H9 (cell line): Measurements from ENCODE around the gene MYH11. TPM values are rescaled to one million over a fixed set of nuclear protein-coding genes. Genes with fewer than 3 reads are reported as not detected.

Experiments
- DNase-seq: peaks from one replicate; pipeline ENCODE4 v3.0.0-alpha.2; 2017
- H2AFZ ChIP-seq: one replicate; pipeline ENCODE4 v1.6.1; 2013; ENCODE audit warnings: mild to moderate bottlenecking, low read length, control low read depth, moderate library complexity
- H2AK5ac ChIP-seq: 2 replicates; pipeline ENCODE4 v1.6.1; 2013; ENCODE audit warnings: low read length, control low read depth, mixed read lengths; ENCODE audit not compliant: insufficient read length
- H2BK120ac ChIP-seq: one replicate; pipeline ENCODE4 v1.6.1; 2013; ENCODE audit warnings: low read depth, mild to moderate bottlenecking, low read length, control low read depth, inconsistent platforms; ENCODE audit not compliant: poor library complexity, severe bottlenecking
- H2BK12ac ChIP-seq: 2 replicates; pipeline ENCODE4 v1.6.1; 2013; ENCODE audit warnings: low read length, control low read depth, mixed read lengths, low read depth; ENCODE audit not compliant: insufficient read length
- H2BK15ac ChIP-seq: 2 replicates; pipeline ENCODE4 v1.6.1; 2013; ENCODE audit warnings: low read depth, low read length, control low read depth
- H2BK20ac ChIP-seq: one replicate; pipeline ENCODE4 v1.6.1; 2013; ENCODE audit warnings: low read depth, mild to moderate bottlenecking, low read length, control low read depth, inconsistent platforms; ENCODE audit not compliant: poor library complexity, severe bottlenecking
- H2BK5ac ChIP-seq: 2 replicates; pipeline ENCODE4 v1.6.1; 2013; ENCODE audit warnings: low read length, control low read depth, mixed read lengths; ENCODE audit not compliant: insufficient read length
- H3K14ac ChIP-seq: 2 replicates; pipeline ENCODE4 v1.6.1; 2013; ENCODE audit warnings: low read length, control low read depth; ENCODE audit not compliant: insufficient read depth
- H3K18ac ChIP-seq: 2 replicates; pipeline ENCODE4 v1.6.1; 2013; ENCODE audit warnings: low read depth, mild to moderate bottlenecking, mixed read lengths, low read length, control low read depth; ENCODE audit not compliant: insufficient read length
- H3K23ac ChIP-seq: 2 replicates; pipeline ENCODE4 v1.6.1; 2013; ENCODE audit warnings: low read length, control low read depth, mixed read lengths, low read depth; ENCODE audit not compliant: insufficient read length
- H3K23me2 ChIP-seq: 2 replicates; pipeline ENCODE4 v1.6.1; 2013; ENCODE audit warnings: low read depth, mild to moderate bottlenecking, mixed read lengths, low read length, control low read depth; ENCODE audit not compliant: insufficient read length, poor library complexity, severe bottlenecking
- H3K27ac ChIP-seq: 2 replicates; pipeline ENCODE4 v1.5.1; 2013; ENCODE audit warnings: low read length, control low read depth, mixed read lengths, low read depth; ENCODE audit not compliant: insufficient read length
- H3K27me3 ChIP-seq: 2 replicates; pipeline ENCODE4 v1.6.1; 2013; ENCODE audit warnings: low read length, control low read depth, inconsistent platforms; ENCODE audit not compliant: insufficient read depth
- H3K4ac ChIP-seq: 2 replicates; pipeline ENCODE4 v1.6.1; 2013; ENCODE audit warnings: low read depth, mild to moderate bottlenecking, control low read depth, inconsistent platforms, low read length, moderate library complexity
- H3K4me1 ChIP-seq: 2 replicates; pipeline ENCODE4 v1.6.1; 2013; ENCODE audit warnings: low read length, control low read depth, inconsistent platforms; ENCODE audit not compliant: insufficient read depth
- H3K4me2 ChIP-seq: 2 replicates; pipeline ENCODE4 v1.6.1; 2013; ENCODE audit warnings: low read length, control low read depth, mixed read lengths; ENCODE audit not compliant: insufficient read length, insufficient read depth
- H3K56ac ChIP-seq: 2 replicates; pipeline ENCODE4 v1.6.1; 2013; ENCODE audit warnings: low read depth, mild to moderate bottlenecking, mixed read lengths, low read length, control low read depth; ENCODE audit not compliant: insufficient read length
- H3K79me1 ChIP-seq: 2 replicates; pipeline ENCODE4 v1.6.1; 2013; ENCODE audit warnings: low read depth, mild to moderate bottlenecking, moderate library complexity, low read length, control low read depth, inconsistent platforms; ENCODE audit not compliant: insufficient read depth, poor library complexity, severe bottlenecking
- H3K79me2 ChIP-seq: 2 replicates; pipeline ENCODE4 v1.6.1; 2013; ENCODE audit warnings: low read length, control low read depth, inconsistent platforms; ENCODE audit not compliant: insufficient read depth
- H3K9ac ChIP-seq: 2 replicates; pipeline ENCODE4 v1.6.1; 2013; ENCODE audit warnings: low read length, control low read depth, mixed read lengths; ENCODE audit not compliant: insufficient read length; ENCODE audit errors: extremely low read depth
- H3K9me3 ChIP-seq: one replicate; pipeline ENCODE4 v1.6.1; 2013; ENCODE audit warnings: low read depth, low read length, inconsistent platforms; ENCODE audit not compliant: control insufficient read depth
- H3T11ph ChIP-seq: one replicate; pipeline ENCODE4 v1.6.1; 2013; ENCODE audit warnings: mild to moderate bottlenecking, low read length, control low read depth, inconsistent platforms
- H4K20me1 ChIP-seq: one replicate; pipeline ENCODE4 v1.6.1; 2013; ENCODE audit not compliant: control insufficient read depth, insufficient read length, insufficient read depth
- H4K5ac ChIP-seq: 2 replicates; pipeline ENCODE4 v1.6.1; 2013; ENCODE audit warnings: low read depth, mild to moderate bottlenecking, mixed read lengths, low read length, control low read depth; ENCODE audit not compliant: insufficient read length
- H4K8ac ChIP-seq: replicated peaks from 2 replicates; pipeline ENCODE4 v1.6.1; 2013; ENCODE audit warnings: low read length, control low read depth, mixed read lengths, low read depth; ENCODE audit not compliant: insufficient read length
- H4K91ac ChIP-seq: 2 replicates; pipeline ENCODE4 v1.6.1; 2013; ENCODE audit warnings: low read depth, mild to moderate bottlenecking, moderate library complexity, mixed read lengths, low read length, control low read depth; ENCODE audit not compliant: insufficient read length
- H3K27ac Mint-ChIP-seq, 3 experiments: 2 replicates in 2 of 3; 3 replicates in 1 of 3; pipeline ENCODE4 v1.8.0; 2020 to 2021; ENCODE audit warnings: mixed read lengths in 3 of 3, mild to moderate bottlenecking in 1 of 3, moderate library complexity in 1 of 3
- H3K27me3 Mint-ChIP-seq: 2 replicates; pipeline ENCODE4 v1.8.0; 2021; ENCODE audit warnings: low read depth, mild to moderate bottlenecking, moderate library complexity, mixed read lengths
- H3K36me3 Mint-ChIP-seq, 3 experiments: 2 replicates in 2 of 3; 3 replicates in 1 of 3; pipeline ENCODE4 v1.8.0; 2020 to 2021; ENCODE audit warnings: low read depth in 3 of 3, mixed read lengths in 3 of 3; ENCODE audit not compliant: insufficient read depth in 1 of 3
- H3K4me1 Mint-ChIP-seq, 2 experiments: 2 replicates each; pipeline ENCODE4 v1.8.0; 2020; ENCODE audit warnings: mixed read lengths in 2 of 2
- H3K4me3 Mint-ChIP-seq, 2 experiments: 2 replicates in 1 of 2; 3 replicates in 1 of 2; pipeline ENCODE4 v1.8.0; 2020 to 2021; ENCODE audit warnings: mild to moderate bottlenecking in 2 of 2, mixed read lengths in 2 of 2, moderate library complexity in 1 of 2
- H3K9me3 Mint-ChIP-seq, 2 experiments: 2 replicates in 1 of 2; 3 replicates in 1 of 2; pipeline ENCODE4 v1.8.0; 2020; ENCODE audit warnings: mild to moderate bottlenecking in 2 of 2, mixed read lengths in 2 of 2, moderate library complexity in 1 of 2
- CTCF ChIP-seq: fragments of 200-600 bp; sonication (generic); conservative IDR thresholded peaks from 3 replicates; pipeline ENCODE4 v1.8.0; 2021; ENCODE audit warnings: antibody characterized with exemption, mild to moderate bottlenecking
- WGBS: extraction: QIAGEN DNeasy Blood & Tissue Kit; methylation state at CpG from one replicate; pipeline ENCODE4 v1.1.7; 2013; ENCODE audit warnings: missing lambda C conversion rate, low lambda C conversion rate, mixed read lengths; ENCODE audit not compliant: insufficient read length; ENCODE audit errors: extremely low coverage; 5-methylcytosine and 5-hydroxymethylcytosine counted together
- total RNA-seq: library from RNA; stranded (reverse); gene quantifications from 2 replicates; pipeline ENCODE4 v1.2.1, GENCODE V29; 2021

Gene MYH11
- total RNA-seq, 1 experiment from 2014 or later, result 0.42 TPM

GRCh38 chr16:15882563-15882962 is 25.7 kb upstream of the MYH11 start:
- H3K27ac Mint-ChIP-seq, result no peak overlapping the region
- Histone ChIP-seq H4K5ac (no peak overlapping the region), H4K91ac (no peak overlapping the region), H3T11ph (no peak overlapping the region), H3K27ac (no peak overlapping the region), H3K18ac (no peak overlapping the region), H4K8ac (no peak overlapping the region), H3K4me2 (no peak overlapping the region), H3K4ac (no peak overlapping the region), H3K9ac (no peak overlapping the region), H2BK5ac (no peak overlapping the region), H2BK20ac (no peak overlapping the region), H3K79me2 (peaks cover 10% of the 10 kb centered on the region; the same call in 1 of the 2 replicates), H3K56ac (no peak overlapping the region), H2BK120ac (no peak overlapping the region), H3K27me3 (no peaks in the 10 kb centered on the region), H2BK15ac (no peak overlapping the region), H3K4me1 (no peaks in the 10 kb centered on the region), H4K20me1 (no peaks in the 10 kb centered on the region), H3K79me1 (peaks cover 4% of the 10 kb centered on the region), H3K14ac (no peak overlapping the region), H2AFZ (no peak overlapping the region), H3K23ac (no peak overlapping the region), H3K23me2 (no peaks in the 10 kb centered on the region), H2BK12ac (no peak overlapping the region), H3K9me3 (no peaks in the 10 kb centered on the region), H2AK5ac (no peak overlapping the region)
- H3K4me3 Mint-ChIP-seq, result no peak overlapping the region
- peaks cover 16 to 50% (median 47%) of the 10 kb centered on the region in 3 experiments; a peak in 6 of 7 replicates for H3K36me3 Mint-ChIP-seq
- no peaks in the 10 kb centered on the region for H3K27me3 Mint-ChIP-seq
- no peaks in the 10 kb centered on the region for H3K9me3 Mint-ChIP-seq
- TF ChIP-seq CTCF, result no peak
- no peak for DNase-seq
- no CpG with 5 or more reads among the region's 3 CpGs for WGBS
- H3K4me1 Mint-ChIP-seq, result peaks cover 4 to 8% of the 10 kb centered on the region in 2 experiments
